Esophagus muscularis mucosa (tissue), 4 donors: ENCODE data around the gene RACGAP1. TPM values are rescaled to one million over a fixed set of nuclear protein-coding genes. Genes with fewer than 3 reads are reported as not detected.

ENCODE experiments used
- DNase-seq: peaks from one replicate; pipeline ENCODE4 v3.0.0-alpha.2; 2017; ENCODE audit errors: extremely low spot score
- H3K27ac ChIP-seq, 4 donors: fragments of 200-600 bp; sonication (generic); replicated peaks in 1 of 4; 1 replicate in 3 of 4; 2 replicates in 1 of 4; pipeline ENCODE4 v1.5.1; 2016 to 2019; ENCODE audit warnings: mild to moderate bottlenecking in 1 of 4
- H3K27me3 ChIP-seq, 4 donors: fragments of 200-600 bp; sonication (generic); one replicate each; pipeline versions ENCODE4 v1.5.1 to v1.6.0; 2016 to 2019
- H3K36me3 ChIP-seq, 4 donors: fragments of 200-600 bp; sonication (generic); one replicate each; pipeline ENCODE4 v1.5.1; 2016 to 2019
- H3K4me1 ChIP-seq, 4 donors: fragments of 200-600 bp; sonication (generic); one replicate each; pipeline ENCODE4 v1.5.1; 2016 to 2019
- H3K4me3 ChIP-seq, 4 donors: fragments of 200-600 bp; sonication (generic); 1 replicate in 2 of 4; 2 replicates in 2 of 4; pipeline ENCODE4 v1.5.1; 2016 to 2019; ENCODE audit warnings: mild to moderate bottlenecking in 4 of 4, moderate library complexity in 1 of 4
- H3K9me3 ChIP-seq, 4 donors: fragments of 200-600 bp; sonication (generic); 1 replicate in 3 of 4; 2 replicates in 1 of 4; pipeline ENCODE4 v1.5.1; 2016 to 2019
- EP300 ChIP-seq: sonication (generic); formaldehyde crosslinking; IDR thresholded peaks from one replicate; pipeline ENCODE4 v1.6.1; 2017; ENCODE audit warnings: antibody characterized with exemption
- POLR2A ChIP-seq: fragments of 450-650 bp; IDR thresholded peaks from one replicate; pipeline ENCODE4 v1.6.1; 2017; ENCODE audit warnings: antibody characterized with exemption, moderate library complexity, mild to moderate bottlenecking, low read depth
- POLR2AphosphoS5 ChIP-seq, 2 donors: sonication (generic); formaldehyde crosslinking; IDR thresholded peaks; one replicate each; pipeline ENCODE4 v1.6.1; 2017; ENCODE audit warnings: antibody characterized with exemption in 2 of 2
- WGBS: methylation state at CpG from one replicate; pipeline ENCODE4 v1.1.5; 2018; 5-methylcytosine and 5-hydroxymethylcytosine counted together
- intact Hi-C: fragments of 100-400 bp; cut with DNase I; formaldehyde crosslinking; loops from one replicate; pipeline ENCODE4 v1.15.1; 2023
- total RNA-seq, 4 donors: library from RNA; depleted of rRNA; stranded (reverse); fragments of >200 nt; gene quantifications; one replicate each; pipeline versions ENCODE4 v1.1.0 to v1.2.1, GENCODE V29; 2016
- TF ChIP-seq, protein P1 (sequence below), 3 experiments: fragments of 200-600 bp in 2 of 3; fragments of 450-650 bp in 1 of 3; sonication (generic) in 2 of 3; IDR thresholded peaks; one replicate each; pipeline ENCODE4 v1.5.1; 2017 to 2019; ENCODE audit warnings: antibody characterized with exemption in 3 of 3, mild to moderate bottlenecking in 2 of 3, moderate library complexity in 1 of 3

The RACGAP1 gene
- total RNA-seq, 4 donors from 2014 or later: 10.5 to 13.3 (median 11.4) TPM

GRCh38 chr12:49950273-49951251 lies 74.7 kb downstream of the RACGAP1 start, which contains the start of gene AQP2:
AQP2 (plus strand) TSS chr12:49950737; CDS start chr12:49950831, 94 bp downstream.
- H3K27me3 ChIP-seq: peaks cover 0 to 52% (median 15%) of the 10 kb centered on the region in 4 donors
- no peaks in the 10 kb centered on the region for H3K36me3 ChIP-seq
- H3K4me1 ChIP-seq: peaks cover 0 to 11% (median 7%) of the 10 kb centered on the region in 4 donors
- DNase-seq: no peak
- no peak for TF ChIP-seq POLR2AphosphoS5 (IDR thresholded peaks at IDR 0.05)
- no peak for TF ChIP-seq POLR2A
- TF ChIP-seq, protein P1, sequence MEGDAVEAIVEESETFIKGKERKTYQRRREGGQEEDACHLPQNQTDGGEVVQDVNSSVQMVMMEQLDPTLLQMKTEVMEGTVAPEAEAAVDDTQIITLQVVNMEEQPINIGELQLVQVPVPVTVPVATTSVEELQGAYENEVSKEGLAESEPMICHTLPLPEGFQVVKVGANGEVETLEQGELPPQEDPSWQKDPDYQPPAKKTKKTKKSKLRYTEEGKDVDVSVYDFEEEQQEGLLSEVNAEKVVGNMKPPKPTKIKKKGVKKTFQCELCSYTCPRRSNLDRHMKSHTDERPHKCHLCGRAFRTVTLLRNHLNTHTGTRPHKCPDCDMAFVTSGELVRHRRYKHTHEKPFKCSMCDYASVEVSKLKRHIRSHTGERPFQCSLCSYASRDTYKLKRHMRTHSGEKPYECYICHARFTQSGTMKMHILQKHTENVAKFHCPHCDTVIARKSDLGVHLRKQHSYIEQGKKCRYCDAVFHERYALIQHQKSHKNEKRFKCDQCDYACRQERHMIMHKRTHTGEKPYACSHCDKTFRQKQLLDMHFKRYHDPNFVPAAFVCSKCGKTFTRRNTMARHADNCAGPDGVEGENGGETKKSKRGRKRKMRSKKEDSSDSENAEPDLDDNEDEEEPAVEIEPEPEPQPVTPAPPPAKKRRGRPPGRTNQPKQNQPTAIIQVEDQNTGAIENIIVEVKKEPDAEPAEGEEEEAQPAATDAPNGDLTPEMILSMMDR (IDR thresholded peaks at IDR 0.05): no peak
- no peak for TF ChIP-seq EP300
- intact Hi-C loops: no loop called here
- H3K4me3 ChIP-seq: no peak within 1 kb of the TSS
- H3K27ac ChIP-seq: no peak within 1 kb of the TSS
- no peaks in the 10 kb centered on the region for H3K9me3 ChIP-seq
- 93% methylated on average over 13 of the region's 32 CpGs for WGBS

DNA sequence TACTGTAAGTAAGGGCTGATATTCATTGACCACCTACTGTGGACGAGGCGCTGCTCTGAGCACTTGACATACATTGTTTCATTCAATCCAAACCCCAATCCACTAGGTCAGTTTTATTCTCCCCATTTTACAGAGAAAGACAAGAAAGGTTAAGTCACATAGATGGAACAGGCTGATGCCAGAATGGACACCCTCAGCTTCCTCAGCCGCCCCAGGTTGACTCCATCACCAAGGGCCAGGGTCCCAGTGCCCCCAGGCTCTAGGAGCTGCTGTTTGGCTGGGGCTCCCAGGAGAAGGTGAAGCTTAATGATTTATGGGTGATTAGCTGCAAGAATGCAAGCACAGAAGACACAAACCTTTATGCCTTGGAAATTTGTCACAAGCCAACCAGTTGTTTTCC lies 75.4 kb downstream of the RACGAP1 start:
- WGBS: 100% methylated on average over 3 of the region's 3 CpGs
- Histone ChIP-seq H3K4me3 (no peak overlapping the region), H3K27ac (no peak overlapping the region), H3K27me3 (peaks cover 0 to 45% (median 8%) of the 10 kb centered on the region in 4 donors), H3K4me1 (peaks cover 5 to 11% (median 10%) of the 10 kb centered on the region in 4 donors), H3K9me3 (no peaks in the 10 kb centered on the region), H3K36me3 (no peaks in the 10 kb centered on the region)
- no peak for TF ChIP-seq EP300
- TF ChIP-seq, protein P1 (IDR thresholded peaks at IDR 0.05): no peak
- TF ChIP-seq POLR2AphosphoS5 (IDR thresholded peaks at IDR 0.05): no peak
- TF ChIP-seq POLR2A: no peak
- intact Hi-C loops: loop anchor here (5.0 kb wide), 1 partner anchor 83 kb away; no protein-coding TSS in a partner anchor
- no peak for DNase-seq

GRCh38 chr12:49948866-49949845 lies 76.1 kb downstream of the RACGAP1 start:
- DNase-seq: no peak
- Histone ChIP-seq H3K4me1 (peaks cover 5 to 11% (median 10%) of the 10 kb centered on the region in 4 donors), H3K9me3 (no peaks in the 10 kb centered on the region), H3K27me3 (peaks cover 0 to 38% (median 2%) of the 10 kb centered on the region in 4 donors), H3K27ac (no peak overlapping the region), H3K36me3 (no peaks in the 10 kb centered on the region), H3K4me3 (no peak overlapping the region)
- WGBS: 92% methylated on average over 11 of the region's 13 CpGs
- no peak for TF ChIP-seq POLR2A
- intact Hi-C loops: loop anchor here (5.0 kb wide), 1 partner anchor 82 kb away; no protein-coding TSS in a partner anchor

- 88% methylated on average over 7 of the region's 7 CpGs for WGBS
- Histone ChIP-seq H3K4me3 (no peak overlapping the region), H3K9me3 (no peaks in the 10 kb centered on the region), H3K27ac (no peak overlapping the region), H3K36me3 (no peaks in the 10 kb centered on the region), H3K4me1 (peaks cover 5 to 11% (median 10%) of the 10 kb centered on the region in 4 donors), H3K27me3 (peaks cover 0 to 25% (median 0%) of the 10 kb centered on the region in 4 donors)
- intact Hi-C loops: loop anchor here (5.0 kb wide), 1 partner anchor 80 kb away; no protein-coding TSS in a partner anchor
- DNase-seq: no peak
- no peak for TF ChIP-seq EP300
- no peak for TF ChIP-seq POLR2A
- TF ChIP-seq, protein P1 (IDR thresholded peaks at IDR 0.05): no peak
- TF ChIP-seq POLR2AphosphoS5 (IDR thresholded peaks at IDR 0.05): no peak
Observed at GRCh38 chr12:49947593-49948226, 77.6 kb downstream of the RACGAP1 start.
